Activated T-cell treated with anti-CD3 and anti-CD28 coated beads, Interleukin-2, amount 50 U/mL, for 4 hours (primary cell): ENCODE measurements around the gene CRYM. TPM values are rescaled to one million over a fixed set of nuclear protein-coding genes. Genes with fewer than 3 reads are reported as not detected.

Experiments
- ATAC-seq, 2 donors: fragments of 200-7000 bp; cut with Tn5 transposase; one replicate each; pipeline ENCODE4 v1.10.0; 2021
- DNase-seq: peaks from one replicate; pipeline ENCODE4 v3.0.0-alpha.2; 2020
- H3K27me3 Mint-ChIP-seq: one replicate; pipeline ENCODE4 v1.8.0; 2021; ENCODE audit warnings: low read depth, mixed read lengths
- H3K36me3 Mint-ChIP-seq: one replicate; pipeline ENCODE4 v1.8.0; 2022; ENCODE audit warnings: mixed read lengths; ENCODE audit not compliant: insufficient read depth
- H3K4me1 Mint-ChIP-seq: one replicate; pipeline ENCODE4 v1.8.0; 2021; ENCODE audit warnings: low read depth, mixed read lengths
- H3K4me3 Mint-ChIP-seq: one replicate; pipeline ENCODE4 v1.8.0; 2021; ENCODE audit warnings: mild to moderate bottlenecking, moderate library complexity, mixed read lengths
- H3K9me3 Mint-ChIP-seq: one replicate; pipeline ENCODE4 v1.8.0; 2021; ENCODE audit warnings: mixed read lengths
- total RNA-seq, 3 donors: library from RNA; stranded (reverse); gene quantifications; one replicate each; pipeline ENCODE4 v1.2.1, GENCODE V29; 2021

Gene CRYM
- total RNA-seq, 3 donors from 2014 or later: not detected

DNA sequence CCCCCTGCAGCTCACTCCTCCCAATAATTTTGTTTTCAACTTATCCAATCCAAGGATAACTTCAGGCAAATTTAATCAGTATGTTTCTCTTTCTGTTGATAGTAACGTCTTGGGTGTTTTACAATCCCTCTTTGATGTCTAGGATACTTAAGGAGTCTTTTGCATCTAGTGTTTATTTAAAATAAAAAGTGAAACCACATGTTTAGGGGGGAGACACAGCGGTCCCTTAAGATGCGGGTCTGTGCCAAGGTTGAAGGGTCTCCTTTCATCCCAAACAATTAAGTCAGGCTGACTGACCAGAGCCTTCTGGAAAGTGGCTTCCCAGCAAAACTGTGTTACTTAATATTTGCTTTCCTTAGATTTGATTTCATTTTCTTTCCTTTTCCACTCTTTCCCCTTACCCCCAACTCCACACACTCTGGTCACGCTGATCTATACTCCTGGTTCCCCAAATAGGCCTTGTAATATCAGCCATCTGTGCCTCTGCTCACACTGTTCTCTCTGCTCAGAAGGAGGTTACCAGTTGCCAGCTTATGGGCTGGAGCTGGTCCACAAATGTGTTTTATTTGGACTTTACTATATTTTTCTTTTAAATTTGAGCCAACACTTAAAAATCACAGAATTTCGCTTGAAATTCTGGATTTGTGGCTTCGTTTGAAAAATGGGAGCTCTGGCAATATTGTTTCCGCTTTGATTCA is 33.4 kb downstream of the CRYM start:
- Mint-ChIP-seq H3K27me3 (peaks cover 20% of the 10 kb centered on the region), H3K4me3 (no peak overlapping the region), H3K36me3 (no peaks in the 10 kb centered on the region), H3K4me1 (no peaks in the 10 kb centered on the region), H3K9me3 (no peaks in the 10 kb centered on the region)
- ATAC-seq (no peak), DNase-seq (no peak)

GRCh38 chr16:21242756-21243155 is 35.3 kb downstream of the CRYM start:
- H3K4me3 Mint-ChIP-seq: no peak overlapping the region

DNA sequence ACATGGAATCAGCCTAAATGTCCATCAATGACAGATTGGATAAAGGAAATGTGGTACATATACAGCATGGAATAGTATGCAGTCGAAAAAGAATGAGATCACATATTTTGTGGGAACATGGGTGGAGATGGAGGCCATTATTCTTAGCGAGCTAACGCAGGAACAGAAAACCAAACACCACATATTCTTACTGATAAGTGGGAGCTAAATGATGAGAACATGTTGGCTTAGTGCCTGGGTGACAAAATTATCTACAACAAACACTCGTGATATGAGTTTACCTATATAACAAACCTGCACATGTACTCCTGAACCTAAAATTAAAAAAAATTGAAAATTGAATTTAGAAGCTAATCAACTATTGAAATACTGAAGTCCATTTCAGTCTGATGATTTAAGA is 38.4 kb downstream of the CRYM start:
- H3K27me3 Mint-ChIP-seq: peaks cover 12% of the 10 kb centered on the region
- DNase-seq: no peak
- H3K4me1 Mint-ChIP-seq: no peaks in the 10 kb centered on the region
- H3K36me3 Mint-ChIP-seq: no peaks in the 10 kb centered on the region
- no peak for ATAC-seq
- H3K4me3 Mint-ChIP-seq: no peak overlapping the region
- no peaks in the 10 kb centered on the region for H3K9me3 Mint-ChIP-seq

More at GRCh38 chr16:21242756-21243155, 35.3 kb downstream of the CRYM start:
- DNase-seq (no peak), ATAC-seq (no peak)
- peaks cover 19% of the 10 kb centered on the region for H3K27me3 Mint-ChIP-seq
- no peaks in the 10 kb centered on the region for H3K9me3 Mint-ChIP-seq
- H3K4me1 Mint-ChIP-seq: no peaks in the 10 kb centered on the region
- H3K36me3 Mint-ChIP-seq: no peaks in the 10 kb centered on the region

DNA sequence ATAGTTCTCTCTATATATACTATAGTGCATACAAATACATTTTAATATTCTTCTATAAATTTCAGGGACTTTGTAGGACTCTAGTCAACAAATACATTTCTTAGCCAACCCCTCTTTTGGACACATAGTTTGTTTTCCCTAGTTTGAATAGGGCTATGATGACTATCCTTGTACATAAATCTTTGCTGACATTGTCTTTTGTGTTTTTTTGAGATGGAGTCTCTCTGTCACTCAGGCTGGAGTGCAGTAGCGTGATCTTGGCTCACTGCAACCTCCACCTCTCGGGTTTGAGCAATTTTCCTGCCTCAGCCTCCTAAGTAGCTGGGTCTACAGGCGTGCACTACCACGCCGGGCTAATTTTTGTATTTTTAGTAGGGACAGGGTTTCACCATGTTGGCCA is 41.3 kb downstream of the CRYM start:
- Mint-ChIP-seq H3K4me1 (no peaks in the 10 kb centered on the region), H3K4me3 (no peak overlapping the region), H3K9me3 (no peaks in the 10 kb centered on the region), H3K27me3 (peaks cover 22% of the 10 kb centered on the region), H3K36me3 (no peaks in the 10 kb centered on the region)
- ATAC-seq: no peak
- DNase-seq: no peak

DNA sequence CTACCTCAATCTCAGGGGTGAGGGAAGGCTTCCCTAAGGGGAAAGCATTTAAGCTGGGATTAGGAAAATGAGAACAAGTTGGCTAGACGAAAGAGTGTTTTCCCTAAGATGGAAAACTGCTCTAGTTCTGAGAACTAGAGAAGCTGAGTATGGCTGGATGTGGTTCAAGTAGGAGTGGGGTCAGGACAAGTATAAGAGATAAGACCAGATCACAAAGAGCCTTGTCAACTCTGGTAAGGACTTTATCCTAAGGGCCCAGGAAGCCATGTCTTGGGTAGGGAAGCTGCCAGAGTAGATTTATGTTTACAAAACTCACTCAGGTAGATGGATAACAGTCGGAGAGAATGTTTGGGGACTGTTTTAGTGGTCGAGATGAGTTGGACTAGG is 42.9 kb downstream of the CRYM start:
- H3K27me3 Mint-ChIP-seq: peaks cover 31% of the 10 kb centered on the region
- no peak for DNase-seq
- no peak for ATAC-seq
- H3K4me1 Mint-ChIP-seq: no peaks in the 10 kb centered on the region
- no peaks in the 10 kb centered on the region for H3K9me3 Mint-ChIP-seq
- no peaks in the 10 kb centered on the region for H3K36me3 Mint-ChIP-seq
- no peak overlapping the region for H3K4me3 Mint-ChIP-seq

DNA sequence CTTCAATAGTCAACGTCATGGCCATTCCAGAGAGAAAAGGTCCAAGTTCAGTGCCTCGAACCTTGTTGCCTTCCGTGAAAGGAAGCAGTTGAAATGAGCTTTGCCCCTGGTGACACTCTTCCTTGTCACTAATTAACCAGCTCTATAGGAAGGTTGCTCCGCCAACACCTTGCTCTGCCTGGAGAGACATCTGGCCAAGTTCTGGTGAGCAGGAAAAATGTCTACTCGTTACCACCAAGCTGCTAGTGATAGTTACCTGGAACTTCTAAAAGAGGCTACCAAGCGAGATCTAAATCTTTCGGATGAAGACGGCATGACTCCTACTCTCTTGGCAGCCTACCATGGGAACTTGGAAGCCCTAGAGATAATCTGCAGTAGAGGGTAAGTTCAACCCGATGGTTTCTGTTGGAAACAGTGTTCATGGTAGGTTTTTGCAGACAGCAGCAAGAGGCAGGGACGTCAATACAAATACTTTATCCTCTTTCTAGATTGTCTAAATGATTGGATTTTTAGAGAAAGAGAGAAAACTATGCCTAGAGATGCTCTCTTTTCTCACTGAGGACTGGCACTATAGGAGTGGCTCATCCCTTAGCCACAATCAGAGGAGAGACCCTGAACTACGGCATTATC is 44.5 kb downstream of the CRYM start, which contains the start of gene ANKS4B:
TSS of gene ANKS4B (plus strand) at position 179 of the 630 bp plus-strand sequence. CDS start at position 218, 39 bp downstream.
- H3K4me1 Mint-ChIP-seq: no peaks in the 10 kb centered on the region
- DNase-seq (no peak), ATAC-seq (no peak)
- H3K4me3 Mint-ChIP-seq: no peak within 1 kb of the TSS
- no peaks in the 10 kb centered on the region for H3K9me3 Mint-ChIP-seq
- no peaks in the 10 kb centered on the region for H3K36me3 Mint-ChIP-seq
- peaks cover 35% of the 10 kb centered on the region for H3K27me3 Mint-ChIP-seq

DNA sequence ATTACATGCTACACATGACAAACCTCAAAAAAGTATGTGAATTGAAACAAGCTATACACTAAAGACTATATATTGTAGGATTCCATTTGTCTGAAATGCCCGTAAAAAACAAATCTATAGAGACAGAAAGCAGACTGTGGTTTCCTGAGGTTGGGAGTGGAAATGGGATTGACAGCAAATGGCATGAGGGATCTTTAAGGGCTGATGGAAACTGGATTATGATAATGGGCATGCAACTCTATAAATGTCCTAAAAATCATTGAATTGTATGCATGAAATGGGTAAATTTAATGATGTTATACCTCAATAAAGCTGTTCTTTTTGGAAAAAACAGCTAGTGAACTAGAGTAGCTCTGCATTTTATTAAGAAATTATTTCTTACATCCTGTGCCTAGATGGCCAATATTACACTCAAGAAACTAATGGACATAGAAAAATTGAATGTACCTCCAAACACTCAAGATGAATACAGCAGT is 45.0 kb downstream of the CRYM start:
- H3K4me1 Mint-ChIP-seq: no peaks in the 10 kb centered on the region
- no peak overlapping the region for H3K4me3 Mint-ChIP-seq
- DNase-seq (no peak), ATAC-seq (no peak)
- no peaks in the 10 kb centered on the region for H3K36me3 Mint-ChIP-seq
- no peaks in the 10 kb centered on the region for H3K9me3 Mint-ChIP-seq
- H3K27me3 Mint-ChIP-seq: peaks cover 38% of the 10 kb centered on the region

DNA sequence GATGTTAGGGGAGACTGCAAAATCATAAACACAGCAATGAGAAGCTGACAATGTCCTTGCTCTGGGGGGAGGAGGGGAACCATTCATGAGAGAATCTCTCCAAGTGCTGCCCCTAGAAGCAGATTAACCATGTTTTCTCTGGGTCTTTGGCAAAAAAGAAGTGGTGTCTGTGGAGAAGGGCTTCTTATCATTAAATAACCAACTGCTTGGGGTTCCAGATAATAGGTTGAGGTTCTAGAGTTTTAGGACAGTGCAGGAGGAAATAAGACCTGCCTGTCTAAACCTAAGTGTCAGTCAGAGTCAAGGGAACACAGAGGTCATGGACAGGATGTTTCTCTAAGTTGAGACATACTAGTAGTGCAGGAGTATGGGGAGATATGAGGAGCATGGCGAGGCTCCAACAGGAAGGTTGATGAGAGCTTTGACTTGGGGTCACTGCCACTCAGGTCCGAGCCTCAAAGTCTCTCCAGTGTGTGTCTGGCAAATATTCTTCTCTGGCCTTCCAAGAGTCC is 49.7 kb downstream of the CRYM start:
- ATAC-seq (no peak), DNase-seq (no peak)
- H3K27me3 Mint-ChIP-seq: peaks cover 44% of the 10 kb centered on the region
- no peaks in the 10 kb centered on the region for H3K36me3 Mint-ChIP-seq
- H3K9me3 Mint-ChIP-seq: no peaks in the 10 kb centered on the region
- peaks cover 2% of the 10 kb centered on the region for H3K4me1 Mint-ChIP-seq
- no peak overlapping the region for H3K4me3 Mint-ChIP-seq

DNA sequence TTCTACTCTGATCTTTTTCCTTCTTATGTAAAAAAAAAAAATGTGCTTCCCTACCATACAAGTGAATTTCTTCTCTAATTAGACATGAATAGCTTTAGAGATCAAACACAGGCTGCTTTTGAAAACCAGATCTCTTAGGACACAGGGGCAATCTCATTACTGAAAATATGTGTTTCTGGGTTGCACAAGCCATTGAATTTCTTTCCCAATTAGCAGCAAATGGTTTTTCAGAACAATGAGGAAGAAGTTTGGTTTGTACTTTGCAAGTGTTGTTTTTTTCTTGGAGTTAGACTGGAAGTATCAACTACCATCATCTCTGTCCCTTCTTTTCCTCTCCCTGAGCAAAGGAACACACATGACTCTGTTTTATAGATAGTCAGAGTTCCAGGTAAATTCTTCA is 50.2 kb downstream of the CRYM start:
- Mint-ChIP-seq H3K27me3 (peaks cover 46% of the 10 kb centered on the region), H3K9me3 (no peaks in the 10 kb centered on the region)

DNA sequence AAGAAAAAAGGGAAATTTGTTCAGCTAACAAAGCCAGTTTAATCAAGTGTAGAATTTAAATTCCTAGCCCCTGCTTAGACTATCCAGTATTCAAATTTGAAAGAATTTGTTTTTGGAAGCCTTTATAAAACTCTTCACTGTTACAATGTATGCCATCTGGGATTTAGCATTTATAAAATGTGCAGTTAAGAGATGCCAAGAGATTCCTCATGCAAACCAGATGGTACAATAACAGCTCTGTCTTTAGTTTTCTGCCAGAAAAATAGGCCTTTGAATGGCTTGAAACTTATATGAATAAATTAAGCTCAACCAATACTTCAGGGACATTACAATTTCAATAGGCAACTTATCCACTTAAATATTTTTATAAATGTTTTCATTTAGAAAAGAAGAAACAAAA is 51.3 kb downstream of the CRYM start:
- Mint-ChIP-seq H3K36me3 (no peaks in the 10 kb centered on the region), H3K9me3 (no peaks in the 10 kb centered on the region), H3K4me1 (peaks cover 2% of the 10 kb centered on the region), H3K4me3 (no peak overlapping the region), H3K27me3 (peaks cover 42% of the 10 kb centered on the region)
- DNase-seq: no peak
- ATAC-seq: no peak

More for the DNA sequence above, 50.2 kb downstream of the CRYM start:
- H3K4me3 Mint-ChIP-seq: no peak overlapping the region
- peaks cover 2% of the 10 kb centered on the region for H3K4me1 Mint-ChIP-seq
- no peaks in the 10 kb centered on the region for H3K36me3 Mint-ChIP-seq
- DNase-seq (no peak), ATAC-seq (no peak)

DNA sequence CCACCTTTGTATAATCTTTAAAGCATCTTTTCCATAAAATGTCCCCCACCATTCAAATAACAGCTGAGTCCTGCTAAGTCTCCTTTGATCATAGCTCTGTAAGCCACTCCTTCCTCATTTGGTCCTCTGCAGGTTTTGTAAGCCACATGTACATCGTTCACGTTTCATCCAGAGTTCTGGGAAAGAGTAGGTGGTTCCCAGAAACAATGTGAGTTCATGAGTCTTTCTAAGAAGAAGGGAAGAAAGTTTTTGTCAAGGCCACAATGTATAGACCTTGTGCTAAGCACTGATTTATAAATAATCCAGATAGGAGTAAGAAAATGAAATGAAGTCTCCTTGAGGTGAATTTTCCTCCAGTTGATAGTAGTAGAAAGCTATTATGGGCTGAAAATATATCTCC is 53.3 kb downstream of the CRYM start:
- peak in 1 of 2 donors; percentile 10 for ATAC-seq
- no peak overlapping the region for H3K4me3 Mint-ChIP-seq

GRCh38 chr16:21223787-21224186 is 54.3 kb downstream of the CRYM start:
- Mint-ChIP-seq H3K4me3 (no peak overlapping the region), H3K27me3 (peaks cover 35% of the 10 kb centered on the region), H3K4me1 (peaks cover 2% of the 10 kb centered on the region), H3K36me3 (no peaks in the 10 kb centered on the region), H3K9me3 (no peaks in the 10 kb centered on the region)
- ATAC-seq (no peak), DNase-seq (no peak)

More for the DNA sequence above, 53.3 kb downstream of the CRYM start:
- Mint-ChIP-seq H3K9me3 (no peaks in the 10 kb centered on the region), H3K36me3 (no peaks in the 10 kb centered on the region), H3K27me3 (peaks cover 40% of the 10 kb centered on the region), H3K4me1 (peaks cover 2% of the 10 kb centered on the region)
- no peak for DNase-seq

DNA sequence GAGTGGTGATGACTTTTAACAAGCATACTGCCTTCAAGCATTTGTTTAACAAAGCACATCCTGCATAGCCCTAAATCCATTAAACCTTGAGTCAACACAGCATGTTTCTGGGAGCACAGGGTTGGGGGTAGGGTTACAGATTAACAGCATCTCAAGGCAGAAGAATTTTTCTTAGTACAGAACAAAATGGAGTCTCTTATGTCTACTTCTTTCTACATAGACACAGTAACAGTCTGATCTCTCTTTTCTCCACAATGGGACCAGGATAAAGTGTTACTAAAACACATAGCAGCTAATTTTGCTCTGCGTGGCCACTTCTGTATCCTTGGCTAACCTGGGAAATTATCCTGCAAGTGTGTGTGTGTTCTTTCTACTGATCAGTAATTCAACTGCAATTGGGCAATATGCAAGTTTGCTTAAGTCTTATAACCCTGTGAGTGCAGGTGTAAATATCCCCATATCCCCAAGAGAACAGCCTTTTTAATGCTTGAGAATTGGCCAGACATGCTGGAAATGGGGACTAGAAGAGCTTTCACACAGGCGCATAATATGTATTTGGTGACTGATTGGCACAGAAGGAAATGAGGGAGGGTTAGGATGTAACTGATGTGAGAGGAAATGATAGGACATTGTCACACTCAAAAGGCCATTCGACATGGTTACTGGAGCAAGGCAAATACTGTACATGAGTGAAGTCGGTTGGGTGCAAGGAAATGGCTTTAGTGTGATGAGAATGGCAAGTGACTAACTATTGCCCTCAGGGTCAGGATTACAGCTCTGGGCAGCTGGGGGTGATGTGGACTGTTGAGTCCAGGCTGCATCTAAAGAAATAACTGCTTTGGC is 55.4 kb downstream of the CRYM start:
- DNase-seq (no peak), ATAC-seq (no peak)
- Mint-ChIP-seq H3K4me1 (peaks cover 2% of the 10 kb centered on the region), H3K9me3 (no peaks in the 10 kb centered on the region), H3K36me3 (no peaks in the 10 kb centered on the region), H3K27me3 (peaks cover 30% of the 10 kb centered on the region), H3K4me3 (no peak overlapping the region)

DNA sequence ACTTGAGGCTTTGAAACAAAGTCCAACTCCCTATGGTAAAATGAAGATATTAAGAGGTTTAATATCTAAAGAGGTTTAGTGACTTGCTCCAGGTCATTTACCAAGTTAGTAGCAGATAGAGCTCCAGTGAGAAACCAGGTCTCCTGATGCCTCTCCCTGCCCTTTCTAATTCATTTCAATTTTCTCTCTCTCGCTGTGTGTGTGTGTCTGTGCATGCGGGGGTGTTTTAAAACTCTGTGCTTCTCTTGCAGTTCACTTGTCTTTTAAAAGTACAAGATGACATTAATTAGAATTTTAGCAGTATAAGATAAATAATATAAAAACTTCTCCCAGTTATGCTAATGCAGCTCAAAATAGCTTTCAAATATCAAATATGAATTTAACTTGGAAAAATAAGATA is 58.5 kb downstream of the CRYM start:
- H3K4me1 Mint-ChIP-seq: no peaks in the 10 kb centered on the region
- no peaks in the 10 kb centered on the region for H3K36me3 Mint-ChIP-seq
- ATAC-seq: no peak

More for the DNA sequence above, 58.5 kb downstream of the CRYM start:
- no peak for DNase-seq
- H3K4me3 Mint-ChIP-seq: no peak overlapping the region
- H3K9me3 Mint-ChIP-seq: no peaks in the 10 kb centered on the region
- peaks cover 22% of the 10 kb centered on the region for H3K27me3 Mint-ChIP-seq
